Fibroblast of villous mesenchyme (primary cell): ENCODE data around the gene QSOX2. TPM values are rescaled to one million over a fixed set of nuclear protein-coding genes. Genes with fewer than 3 reads are reported as not detected.

Experiments
- DNase-seq: peaks from one replicate; pipeline ENCODE4 v3.0.0-alpha.2; 2010; ENCODE audit warnings: low read depth
- H3K4me3 ChIP-seq: 2 replicates; pipeline ENCODE4 v1.5.1; 2011; ENCODE audit warnings: low read depth, mild to moderate bottlenecking, low read length
- total RNA-seq: library from RNA; depleted of rRNA; stranded (reverse); fragments of >200 nt; gene quantifications from 2 replicates; pipeline ENCODE4 v1.2.3, GENCODE V29; 2012
- TF ChIP-seq, protein P1 (sequence below): IDR thresholded peaks from 2 replicates; pipeline ENCODE4 v1.5.1; 2012; ENCODE audit warnings: low read depth, mild to moderate bottlenecking, low read length; ENCODE audit not compliant: insufficient read depth

QSOX2 gene
- total RNA-seq, 1 donor, result 15.1 TPM

DNA sequence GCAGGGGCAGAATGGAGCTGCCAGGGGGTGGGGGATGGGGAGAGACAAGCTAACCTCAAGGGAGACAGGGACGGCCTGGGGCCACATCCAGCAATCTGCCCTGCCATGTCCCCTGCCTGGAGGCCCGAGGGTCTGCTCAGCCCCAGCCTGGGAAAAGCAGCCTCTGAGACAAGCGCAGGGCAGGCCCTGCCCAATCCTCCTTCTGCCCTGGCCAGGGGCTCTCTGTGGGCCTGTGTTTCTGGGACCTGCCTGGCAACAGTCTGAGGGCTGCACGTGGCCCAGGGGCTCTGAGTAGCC is 13.9 kb upstream of the QSOX2 start:
- DNase-seq, result no peak
- no peak overlapping the region for H3K4me3 ChIP-seq
- TF ChIP-seq, protein P1, sequence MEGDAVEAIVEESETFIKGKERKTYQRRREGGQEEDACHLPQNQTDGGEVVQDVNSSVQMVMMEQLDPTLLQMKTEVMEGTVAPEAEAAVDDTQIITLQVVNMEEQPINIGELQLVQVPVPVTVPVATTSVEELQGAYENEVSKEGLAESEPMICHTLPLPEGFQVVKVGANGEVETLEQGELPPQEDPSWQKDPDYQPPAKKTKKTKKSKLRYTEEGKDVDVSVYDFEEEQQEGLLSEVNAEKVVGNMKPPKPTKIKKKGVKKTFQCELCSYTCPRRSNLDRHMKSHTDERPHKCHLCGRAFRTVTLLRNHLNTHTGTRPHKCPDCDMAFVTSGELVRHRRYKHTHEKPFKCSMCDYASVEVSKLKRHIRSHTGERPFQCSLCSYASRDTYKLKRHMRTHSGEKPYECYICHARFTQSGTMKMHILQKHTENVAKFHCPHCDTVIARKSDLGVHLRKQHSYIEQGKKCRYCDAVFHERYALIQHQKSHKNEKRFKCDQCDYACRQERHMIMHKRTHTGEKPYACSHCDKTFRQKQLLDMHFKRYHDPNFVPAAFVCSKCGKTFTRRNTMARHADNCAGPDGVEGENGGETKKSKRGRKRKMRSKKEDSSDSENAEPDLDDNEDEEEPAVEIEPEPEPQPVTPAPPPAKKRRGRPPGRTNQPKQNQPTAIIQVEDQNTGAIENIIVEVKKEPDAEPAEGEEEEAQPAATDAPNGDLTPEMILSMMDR, result no peak

DNA sequence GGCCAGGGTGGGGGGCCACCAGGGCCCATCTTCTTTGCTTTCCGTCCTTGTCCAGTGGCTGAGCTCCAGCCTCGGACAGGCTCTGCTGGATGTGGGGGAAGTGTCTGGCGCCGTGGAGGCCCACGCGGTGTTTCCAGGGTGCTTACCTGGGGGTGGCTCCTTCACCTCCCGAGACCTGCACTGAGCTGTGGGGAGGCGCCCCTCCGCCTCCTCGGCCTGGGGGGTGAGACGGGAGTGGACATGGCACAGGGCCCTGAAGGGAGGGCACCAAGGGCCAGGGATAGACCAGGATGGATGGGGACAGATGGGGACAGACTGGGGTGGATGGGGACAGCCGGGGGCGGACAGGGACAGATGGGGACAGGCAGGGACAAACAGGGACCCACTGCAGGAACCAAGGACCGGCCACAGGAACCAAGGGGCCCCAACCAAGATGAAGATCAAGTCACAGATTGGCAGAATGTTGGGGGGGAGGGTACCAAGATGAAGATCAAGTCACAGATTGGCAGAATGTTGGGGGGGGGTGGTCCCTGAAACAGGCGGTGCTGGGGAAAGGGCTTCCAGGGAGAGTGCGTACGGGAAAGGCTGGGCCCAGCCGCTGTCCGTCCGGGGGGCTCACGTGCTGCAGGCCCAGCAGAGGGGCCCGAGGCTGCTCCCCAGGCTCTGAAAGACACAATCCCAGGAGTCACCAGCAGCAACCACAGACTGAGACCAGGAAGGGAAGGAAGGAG is 13.3 kb upstream of the QSOX2 start:
- TF ChIP-seq, protein P1, result no peak
- no peak overlapping the region for H3K4me3 ChIP-seq
- no peak for DNase-seq

DNA sequence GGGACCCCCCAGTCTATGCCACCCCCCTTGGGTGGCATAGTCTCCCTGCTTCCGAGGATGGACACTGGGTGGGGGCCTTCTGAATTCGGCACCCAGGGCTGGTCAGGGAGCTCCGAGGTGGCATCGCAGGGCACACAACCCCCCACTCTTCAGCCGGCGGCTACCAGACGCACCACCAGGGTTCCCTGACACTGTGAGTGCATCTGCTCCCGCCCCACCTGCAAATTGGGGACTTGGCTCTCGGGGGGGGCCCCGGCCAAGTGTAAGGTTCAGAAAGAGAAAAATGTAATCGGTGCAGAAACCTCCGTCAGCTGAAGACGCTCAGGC is 12.7 kb upstream of the QSOX2 start:
- TF ChIP-seq, protein P1, result no peak
- no peak overlapping the region for H3K4me3 ChIP-seq
- DNase-seq, result no peak

DNA sequence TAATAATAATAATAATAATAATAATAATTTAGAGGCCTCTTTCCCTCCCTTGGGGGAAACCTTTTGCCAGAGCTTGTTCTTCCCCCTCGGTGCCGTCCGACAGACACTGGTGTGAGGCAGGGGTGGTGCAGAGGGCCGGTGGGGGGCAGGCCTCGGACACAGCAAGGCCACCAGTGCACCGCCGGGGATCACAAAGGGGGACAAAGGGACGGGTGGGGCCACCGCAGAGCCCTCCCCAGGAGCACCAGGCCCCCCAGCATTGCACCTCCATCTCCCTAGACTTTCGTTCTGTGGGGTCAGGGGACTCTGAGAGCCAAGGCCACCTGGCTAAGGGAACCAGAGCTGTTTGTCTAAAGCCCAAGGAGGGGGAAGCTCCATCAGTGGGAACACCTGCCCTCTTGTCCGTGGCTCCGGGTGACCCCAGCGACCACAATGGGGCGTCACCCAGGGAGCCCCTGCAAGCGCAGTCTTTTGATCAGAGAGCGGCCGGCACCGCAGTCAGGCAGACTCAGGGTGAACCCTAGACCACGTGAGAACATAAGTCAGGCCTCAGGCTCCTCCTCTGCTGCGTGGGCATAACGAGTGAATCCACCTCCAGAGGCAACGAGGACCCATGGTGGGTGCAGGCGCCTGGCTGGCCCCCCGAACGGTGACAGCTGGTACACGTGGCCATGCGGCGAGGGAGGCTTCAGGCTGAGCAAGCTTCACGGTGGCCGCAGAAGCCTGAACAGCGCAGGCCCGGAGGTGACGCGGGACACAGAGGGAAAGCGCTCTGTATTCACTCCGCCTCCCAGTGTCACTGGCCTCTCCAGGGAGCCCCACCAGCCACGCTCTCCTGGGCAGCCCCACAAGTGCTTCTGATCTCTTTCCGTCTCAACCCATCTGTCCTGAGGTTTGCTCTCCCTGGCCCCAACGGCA is 12.0 kb upstream of the QSOX2 start:
- no peak overlapping the region for H3K4me3 ChIP-seq
- no peak for DNase-seq
- TF ChIP-seq, protein P1, result no peak

DNA sequence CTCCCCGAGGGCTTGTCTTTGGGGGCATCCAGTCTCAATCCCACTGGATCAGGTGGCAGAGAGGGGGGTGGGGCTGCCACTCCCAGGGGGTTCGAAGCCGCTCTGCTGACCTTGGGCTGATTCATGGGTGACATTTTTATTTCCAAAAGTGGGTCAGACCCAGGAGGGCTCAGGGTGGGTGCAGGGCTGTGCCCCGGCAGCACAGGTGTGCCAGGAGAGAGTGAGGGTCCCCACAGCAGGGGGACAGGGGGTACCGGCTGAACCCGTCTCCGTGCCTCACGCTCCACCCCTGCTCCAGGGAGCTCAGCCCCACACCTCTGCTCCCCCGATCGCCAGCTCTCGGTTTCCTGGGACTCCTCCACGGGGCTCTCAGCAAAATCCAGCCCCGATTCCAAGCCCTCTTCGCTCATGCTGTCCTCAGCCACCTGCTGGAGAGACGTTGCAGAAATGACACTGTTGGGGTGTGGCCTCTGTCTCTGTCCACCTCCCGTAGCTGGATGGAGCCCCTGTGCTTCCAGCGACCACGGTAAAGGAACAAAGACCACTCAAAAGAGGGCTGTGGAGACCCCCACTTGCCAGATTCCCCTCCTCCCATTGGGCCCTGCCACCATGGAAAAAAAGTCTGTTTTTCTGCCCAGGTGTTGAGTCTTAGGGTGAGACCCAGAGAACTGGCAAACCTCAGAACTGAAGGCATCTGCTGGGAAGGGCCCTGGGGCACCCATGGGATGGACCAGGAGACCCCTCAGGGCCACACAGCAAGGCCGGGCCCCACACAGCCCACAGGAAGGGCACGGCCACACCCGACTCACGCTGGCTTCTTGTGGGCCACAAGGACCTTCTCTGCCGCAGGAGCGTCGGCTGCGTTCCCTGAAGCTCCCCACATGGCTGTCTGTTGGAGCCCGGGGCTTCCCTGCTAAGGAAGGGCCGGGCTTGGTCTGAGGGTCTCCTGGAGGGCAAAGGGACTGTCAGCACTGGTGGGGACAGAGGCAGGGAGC is 10.6 kb upstream of the QSOX2 start:
- DNase-seq, result no peak
- H3K4me3 ChIP-seq, result no peak overlapping the region
- TF ChIP-seq, protein P1, result peak; percentile 4

DNA sequence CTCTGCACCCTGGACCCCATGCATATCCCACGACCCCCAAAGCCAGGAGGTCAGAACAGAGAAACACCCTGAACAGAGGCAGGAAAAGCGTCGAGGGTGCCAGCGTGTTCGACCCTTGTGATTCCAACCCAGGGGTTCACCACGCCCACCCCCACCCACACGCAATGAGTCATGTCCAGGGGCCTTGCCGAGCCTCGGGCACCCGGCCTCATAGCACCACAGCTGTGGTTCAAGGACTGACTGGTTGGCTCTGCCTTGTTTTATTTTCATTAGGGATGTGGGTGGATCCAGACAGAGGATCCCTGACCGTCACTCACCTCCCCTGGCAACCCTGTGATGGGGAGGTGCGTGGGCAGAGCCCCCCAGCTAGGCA is 9.5 kb upstream of the QSOX2 start:
- TF ChIP-seq, protein P1, result no peak
- no peak overlapping the region for H3K4me3 ChIP-seq
- peak; percentile 42 for DNase-seq
